Lower leg skin (tissue), 3 donors: Measurements from ENCODE around the gene ALPP.

Experiments used
- POLR2A ChIP-seq, 2 donors: fragments of 450-650 bp; IDR thresholded peaks; one replicate each; pipeline ENCODE4 v1.6.1; 2016 to 2017; ENCODE audit warnings: antibody characterized with exemption in 2 of 2, mild to moderate bottlenecking in 1 of 2, moderate library complexity in 1 of 2
- TF ChIP-seq, protein P1 (sequence below), 3 donors: fragments of 450-650 bp; IDR thresholded peaks; one replicate each; pipeline ENCODE4 v1.5.1; 2016; ENCODE audit warnings: antibody characterized with exemption in 3 of 3, mild to moderate bottlenecking in 3 of 3, moderate library complexity in 2 of 3

DNA sequence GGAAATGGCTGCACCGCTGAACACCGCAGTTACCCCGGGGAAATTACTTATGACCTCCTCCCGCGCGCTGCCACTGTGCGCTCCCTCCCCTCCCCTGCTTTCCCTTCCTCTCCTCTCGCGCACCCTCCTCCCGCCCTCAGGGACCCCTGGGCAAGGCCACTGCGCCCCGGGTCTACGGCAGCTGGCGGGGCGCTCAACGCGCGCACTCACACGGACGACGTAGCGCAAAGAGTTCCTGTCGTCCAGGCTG, 7.9 kb downstream of the ALPP start:
- TF ChIP-seq, protein P1, sequence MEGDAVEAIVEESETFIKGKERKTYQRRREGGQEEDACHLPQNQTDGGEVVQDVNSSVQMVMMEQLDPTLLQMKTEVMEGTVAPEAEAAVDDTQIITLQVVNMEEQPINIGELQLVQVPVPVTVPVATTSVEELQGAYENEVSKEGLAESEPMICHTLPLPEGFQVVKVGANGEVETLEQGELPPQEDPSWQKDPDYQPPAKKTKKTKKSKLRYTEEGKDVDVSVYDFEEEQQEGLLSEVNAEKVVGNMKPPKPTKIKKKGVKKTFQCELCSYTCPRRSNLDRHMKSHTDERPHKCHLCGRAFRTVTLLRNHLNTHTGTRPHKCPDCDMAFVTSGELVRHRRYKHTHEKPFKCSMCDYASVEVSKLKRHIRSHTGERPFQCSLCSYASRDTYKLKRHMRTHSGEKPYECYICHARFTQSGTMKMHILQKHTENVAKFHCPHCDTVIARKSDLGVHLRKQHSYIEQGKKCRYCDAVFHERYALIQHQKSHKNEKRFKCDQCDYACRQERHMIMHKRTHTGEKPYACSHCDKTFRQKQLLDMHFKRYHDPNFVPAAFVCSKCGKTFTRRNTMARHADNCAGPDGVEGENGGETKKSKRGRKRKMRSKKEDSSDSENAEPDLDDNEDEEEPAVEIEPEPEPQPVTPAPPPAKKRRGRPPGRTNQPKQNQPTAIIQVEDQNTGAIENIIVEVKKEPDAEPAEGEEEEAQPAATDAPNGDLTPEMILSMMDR (IDR thresholded peaks at IDR 0.05) = no peak
- no peak for TF ChIP-seq POLR2A (IDR thresholded peaks at IDR 0.05)
